ENCODE data around the gene ICE2. TPM values are rescaled to one million over a fixed set of nuclear protein-coding genes. Genes with fewer than 3 reads are reported as not detected.

The ICE2 gene
- polyA plus RNA-seq, 1 donor = 99.1 TPM

- no peak for DNase-seq
These were observed 88.7 kb downstream of the ICE2 start for GRCh38 chr15:60390231-60390630.

GRCh38 chr15:60389261-60390077 is 89.5 kb downstream of the ICE2 start:
- DNase-seq = no peak

- no peak for DNase-seq
These were observed 91.6 kb downstream of the ICE2 start for GRCh38 chr15:60387321-60387720.

- no peak for DNase-seq
These were observed 92.3 kb downstream of the ICE2 start for GRCh38 chr15:60386615-60387014.

GRCh38 chr15:60385620-60386552 is 93.1 kb downstream of the ICE2 start:
- DNase-seq = no peak

- no peak for DNase-seq
These were observed 94.3 kb downstream of the ICE2 start for GRCh38 chr15:60384526-60385126.

GRCh38 chr15:60384053-60384452 is 94.9 kb downstream of the ICE2 start:
- DNase-seq = no peak

GRCh38 chr15:60382773-60383674 is 95.9 kb downstream of the ICE2 start:
- DNase-seq = no peak

GRCh38 chr15:60381148-60381788 is 97.7 kb downstream of the ICE2 start:
- DNase-seq = no peak

GRCh38 chr15:60379525-60380274 is 99.2 kb downstream of the ICE2 start:
- no peak for DNase-seq

GRCh38 chr15:60379185-60379524 is 99.8 kb downstream of the ICE2 start:
- no peak for DNase-seq

- no peak for DNase-seq
These were observed 102.3 kb downstream of the ICE2 start for GRCh38 chr15:60376677-60377095.

- no peak for DNase-seq
These were observed 103.6 kb downstream of the ICE2 start for GRCh38 chr15:60375306-60375705.

- no peak for DNase-seq
These were observed 104.3 kb downstream of the ICE2 start for GRCh38 chr15:60374628-60375081.

GRCh38 chr15:60374209-60374608 is 104.7 kb downstream of the ICE2 start:
- no peak for DNase-seq

- no peak for DNase-seq
These were observed 105.2 kb downstream of the ICE2 start for GRCh38 chr15:60373745-60374144.

GRCh38 chr15:60373327-60373726 is 105.6 kb downstream of the ICE2 start:
- DNase-seq = no peak

- DNase-seq = no peak
These were observed 106.2 kb downstream of the ICE2 start for GRCh38 chr15:60372756-60373155.

- no peak for DNase-seq
These were observed 106.7 kb downstream of the ICE2 start for GRCh38 chr15:60372227-60372626.

All from left kidney (tissue), 2 donors.